Left renal cortex interstitium (tissue), 4 donors: ENCODE measurements around the gene KPNA4. TPM values are rescaled to one million over a fixed set of nuclear protein-coding genes. Genes with fewer than 3 reads are reported as not detected.

Source experiments
- DNase-seq, 4 donors: peaks; one replicate each; pipeline ENCODE4 v3.0.0-alpha.2; 2013; ENCODE audit warnings: low read depth in 4 of 4, low spot score in 2 of 4, missing footprints in 1 of 4
- polyA plus RNA-seq, 4 donors: library from polyadenylated mRNA; unstranded; fragments of 120-200 nt; gene quantifications; one replicate each; pipeline ENCODE4 v1.2.1, GENCODE V29; 2013; ENCODE audit not compliant: insufficient read length in 4 of 4

The KPNA4 gene
- polyA plus RNA-seq, 4 donors: 69.1 to 84.1 (median 72.8) TPM

DNA sequence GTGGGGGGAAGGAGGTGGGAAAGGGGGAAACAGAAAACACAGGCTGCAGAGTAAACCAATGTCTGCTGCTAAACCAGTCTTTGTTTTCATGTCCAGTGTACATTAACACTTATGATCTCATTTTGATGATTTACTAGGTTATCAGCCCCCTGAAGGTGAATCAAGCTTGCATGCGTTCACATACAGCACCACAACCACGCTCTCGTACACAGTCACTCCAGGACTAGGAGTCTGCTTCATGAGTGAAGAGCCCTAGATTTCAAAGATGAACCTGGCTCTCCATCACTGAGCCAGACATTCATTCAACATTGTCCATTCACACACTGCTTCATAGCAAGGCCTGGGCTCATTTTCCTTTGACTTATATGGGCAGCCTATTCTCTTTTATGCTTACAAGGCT lies 64.0 kb downstream of the KPNA4 start:
- no peak for DNase-seq

DNA sequence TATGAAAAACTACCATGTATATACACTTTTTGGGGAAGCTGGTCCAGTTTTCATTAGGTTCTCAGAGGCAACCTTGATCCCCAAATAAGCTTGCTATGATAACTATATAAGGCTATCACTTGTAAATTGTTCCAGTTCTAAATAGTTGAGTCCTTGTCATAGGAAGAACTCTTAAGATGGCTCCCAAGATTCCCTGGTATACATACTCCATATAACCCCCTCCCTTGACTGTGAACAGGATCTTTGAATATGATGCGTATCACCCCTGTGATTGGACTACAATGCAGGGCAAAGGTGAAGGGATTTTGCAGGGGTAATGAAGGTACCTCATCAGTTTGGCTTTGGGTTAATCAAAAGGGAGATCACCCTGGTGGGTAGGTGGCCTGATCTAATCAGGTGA lies 67.2 kb downstream of the KPNA4 start:
- DNase-seq: no peak

DNA sequence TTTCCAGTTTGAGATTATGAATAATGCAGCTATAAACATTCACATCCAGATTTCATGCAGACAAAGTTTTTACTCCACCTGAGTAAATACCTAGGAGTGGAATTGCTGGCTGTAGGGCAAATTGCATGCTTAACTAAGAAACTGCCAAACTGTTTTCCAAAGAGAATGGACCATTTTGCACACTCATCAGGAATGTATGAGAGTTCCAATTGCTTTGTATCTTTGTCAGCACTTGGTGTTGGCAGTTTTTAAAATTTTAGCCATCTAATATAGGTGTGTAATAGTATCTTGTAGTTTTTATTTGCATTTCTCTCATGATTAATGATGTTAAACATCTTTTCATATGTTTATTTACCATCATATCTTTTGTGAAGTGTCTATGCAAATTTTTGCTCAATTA lies 75.2 kb downstream of the KPNA4 start:
- no peak for DNase-seq

DNA sequence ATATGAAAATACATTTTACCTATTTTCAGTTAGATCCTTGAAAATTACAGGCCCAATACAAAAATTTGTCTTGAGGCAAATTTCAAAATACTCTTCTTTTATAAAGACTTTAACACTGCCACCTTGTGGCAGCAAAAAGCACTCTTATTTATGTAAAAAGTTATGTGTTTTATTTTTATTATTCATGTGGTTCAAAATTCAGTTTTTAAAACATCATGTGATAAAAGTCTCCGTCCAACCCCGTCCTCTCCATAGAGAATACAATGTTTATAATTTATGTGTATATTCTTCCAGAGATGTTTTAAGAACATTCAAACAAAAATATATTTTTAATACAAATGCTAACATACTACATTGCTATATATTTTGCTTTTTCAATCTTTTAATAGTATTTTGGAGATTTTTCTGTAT lies 78.9 kb downstream of the KPNA4 start:
- DNase-seq: peak in 2 of 4 donors; percentile 10 to 15

DNA sequence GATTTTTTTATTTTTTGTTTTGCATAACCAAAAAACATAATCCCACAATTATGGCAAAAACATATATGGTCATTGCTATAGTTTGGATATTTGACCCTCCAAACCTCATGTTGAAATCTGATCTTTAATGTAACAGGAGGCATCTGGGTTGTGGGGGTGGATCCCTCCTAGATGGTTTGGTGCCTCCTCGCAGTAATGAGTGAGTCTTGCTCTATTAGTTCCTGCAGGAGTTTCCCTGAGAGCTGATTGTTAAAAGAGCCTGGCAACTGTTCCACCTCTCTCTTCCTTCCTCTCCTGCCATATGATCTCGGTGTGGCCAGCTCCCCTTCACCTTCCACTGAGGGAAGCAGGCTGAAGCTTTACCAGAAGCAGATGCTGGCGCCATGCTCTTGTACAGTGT lies 82.6 kb downstream of the KPNA4 start:
- DNase-seq: no peak

DNA sequence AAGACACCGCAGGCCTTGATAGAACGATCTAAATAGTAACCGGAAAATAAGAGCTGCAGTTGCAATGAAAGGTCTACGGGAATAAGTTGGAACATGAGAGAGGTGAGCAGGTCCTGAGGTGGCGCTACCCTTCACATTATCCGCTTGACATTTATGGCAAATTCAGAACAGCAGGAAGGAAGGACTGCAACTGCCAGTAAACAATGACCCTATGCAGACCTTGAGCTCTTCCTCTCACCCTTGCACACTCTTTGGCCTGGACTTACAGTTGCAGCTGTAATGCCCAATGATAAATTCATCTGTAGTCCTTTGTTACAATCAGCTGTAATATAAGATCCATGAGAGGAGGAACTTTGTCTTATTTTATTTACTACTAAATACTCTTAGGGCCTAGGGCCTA lies 83.5 kb downstream of the KPNA4 start:
- DNase-seq: no peak

DNA sequence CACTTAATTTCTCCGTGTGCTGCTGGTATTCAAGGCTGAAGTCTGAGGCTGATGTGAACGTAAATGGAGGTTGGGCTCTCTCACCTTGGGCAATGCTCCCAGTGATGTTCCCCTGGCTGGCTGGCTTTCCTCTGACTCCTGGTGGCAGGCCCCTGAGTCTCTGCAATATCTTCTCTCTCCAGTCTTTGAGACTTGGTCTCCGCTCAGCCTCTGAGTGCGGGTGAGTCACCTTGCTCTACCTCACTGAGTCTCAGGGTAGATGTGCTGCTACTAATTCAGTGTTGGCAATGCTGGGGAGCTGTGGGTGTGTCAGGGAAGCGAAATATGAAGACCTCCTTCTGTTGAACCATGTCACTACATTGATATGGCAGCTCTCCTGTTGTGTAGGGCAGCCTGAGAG lies 84.4 kb downstream of the KPNA4 start:
- DNase-seq: no peak

DNA sequence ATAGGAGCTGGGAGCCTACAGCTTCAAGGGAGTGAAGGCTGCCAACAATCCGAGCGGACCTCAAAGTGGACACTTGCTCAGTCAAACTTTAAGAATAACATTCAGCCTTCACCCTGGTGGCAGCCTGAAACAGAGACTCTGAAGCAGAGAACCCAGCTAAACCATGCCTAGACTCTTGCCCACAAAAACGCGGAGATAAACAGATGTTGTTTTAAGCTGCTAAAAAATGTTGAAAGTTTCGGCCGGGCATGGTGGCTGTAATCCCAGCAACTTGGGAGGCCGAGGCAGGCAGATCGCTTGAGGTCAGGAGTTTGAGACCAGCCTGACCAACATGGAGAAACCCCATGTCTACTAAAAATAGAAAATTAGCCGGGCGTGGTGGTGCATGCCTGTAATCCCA lies 86.0 kb downstream of the KPNA4 start:
- no peak for DNase-seq

DNA sequence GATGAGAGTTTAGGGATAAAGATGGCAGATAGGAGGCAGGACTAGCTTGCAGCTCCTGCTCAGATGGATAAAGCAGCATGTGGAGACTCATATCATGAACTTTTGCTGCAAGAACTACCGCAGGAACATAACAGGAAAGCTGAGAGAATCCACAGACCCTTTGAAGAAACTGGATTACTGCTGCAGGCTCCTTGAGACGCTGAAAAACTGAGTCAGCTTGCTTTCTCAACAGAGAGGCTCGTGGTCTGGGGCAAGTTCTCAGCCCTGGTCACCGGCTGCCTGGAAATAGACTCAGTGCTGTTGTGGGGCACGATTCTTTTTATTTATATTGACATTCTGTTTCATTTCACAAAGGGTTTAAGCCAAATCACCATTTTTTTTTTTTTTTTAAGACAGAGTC lies 87.0 kb downstream of the KPNA4 start:
- no peak for DNase-seq

DNA sequence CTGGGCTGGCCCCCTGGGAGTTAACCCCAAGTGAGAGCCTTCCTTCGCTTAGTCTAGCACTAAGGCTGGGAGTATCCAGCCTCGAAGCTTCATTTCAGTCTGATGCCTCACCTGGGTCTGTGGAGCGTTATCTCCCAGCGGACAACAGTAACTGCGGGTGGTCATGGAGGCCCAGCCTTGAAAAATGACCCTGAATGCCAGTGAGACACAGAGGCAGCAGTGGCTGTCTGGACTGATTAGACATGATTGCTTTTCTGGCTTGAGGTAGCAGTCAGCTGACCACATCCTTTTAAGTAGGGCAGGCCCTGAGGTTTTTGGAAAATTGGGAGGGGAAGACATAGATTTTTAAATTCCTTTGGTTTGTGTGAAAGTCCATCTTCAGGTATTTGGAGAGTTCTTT lies 87.6 kb downstream of the KPNA4 start:
- DNase-seq: no peak

DNA sequence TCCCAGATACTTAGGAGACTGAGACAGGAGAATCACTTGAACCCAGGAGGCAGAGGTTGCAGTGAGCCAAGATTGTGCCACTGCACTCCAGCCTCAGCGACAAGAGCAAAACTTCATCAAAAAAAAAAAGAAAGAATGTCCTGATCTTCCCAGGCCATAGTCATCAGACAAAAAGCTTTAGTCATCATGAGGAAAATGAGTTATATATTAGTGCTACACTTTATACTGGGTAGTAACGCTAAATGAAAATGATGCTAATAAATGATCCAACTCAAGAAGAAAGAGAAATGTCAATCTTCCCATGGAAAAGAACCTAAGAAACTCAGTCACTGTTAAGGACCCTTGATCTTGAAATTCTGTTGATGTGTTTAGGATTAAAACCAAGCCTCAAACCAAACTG lies 89.5 kb downstream of the KPNA4 start:
- DNase-seq: no peak

DNA sequence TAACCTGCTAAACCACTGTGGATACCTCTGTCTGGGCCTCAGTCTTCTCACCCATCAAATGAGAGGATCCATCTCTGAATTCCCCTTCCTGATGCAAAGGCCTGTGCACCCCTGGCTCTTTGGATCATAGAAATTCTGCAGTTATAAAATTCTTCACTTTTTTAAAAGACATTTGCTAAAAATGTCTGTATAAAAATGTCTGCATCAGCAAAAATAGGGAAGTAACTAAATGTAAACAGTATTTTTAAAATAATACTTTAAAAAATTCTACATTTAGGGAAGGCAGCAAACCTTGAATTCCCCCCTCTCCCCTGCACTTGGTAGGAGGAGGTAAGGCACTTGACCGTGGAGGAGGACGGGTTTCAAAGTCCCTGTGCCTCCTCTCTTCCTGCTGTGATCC lies 90.2 kb downstream of the KPNA4 start:
- no peak for DNase-seq

DNA sequence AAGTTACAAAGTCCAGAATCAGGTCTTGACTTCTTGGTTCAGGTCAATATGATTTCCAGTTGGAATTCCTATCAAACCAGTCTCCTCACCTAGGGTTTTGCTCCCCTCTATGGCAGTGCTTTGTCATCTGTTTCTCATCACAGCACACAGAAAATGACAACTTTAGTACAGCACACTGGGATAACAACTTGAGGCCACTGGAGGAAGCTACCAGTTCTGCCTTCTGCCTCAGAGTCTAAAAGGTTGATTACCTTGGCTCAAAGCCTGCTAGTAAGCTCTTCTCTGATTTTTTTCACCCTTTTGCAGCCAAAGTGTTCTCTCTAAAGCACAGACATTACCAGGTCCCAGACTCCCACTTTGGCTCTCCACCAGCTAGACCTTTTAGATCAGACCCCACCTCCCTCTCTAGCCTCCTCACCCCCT lies 90.9 kb downstream of the KPNA4 start:
- DNase-seq: peak in 1 of 4 donors; percentile 15

DNA sequence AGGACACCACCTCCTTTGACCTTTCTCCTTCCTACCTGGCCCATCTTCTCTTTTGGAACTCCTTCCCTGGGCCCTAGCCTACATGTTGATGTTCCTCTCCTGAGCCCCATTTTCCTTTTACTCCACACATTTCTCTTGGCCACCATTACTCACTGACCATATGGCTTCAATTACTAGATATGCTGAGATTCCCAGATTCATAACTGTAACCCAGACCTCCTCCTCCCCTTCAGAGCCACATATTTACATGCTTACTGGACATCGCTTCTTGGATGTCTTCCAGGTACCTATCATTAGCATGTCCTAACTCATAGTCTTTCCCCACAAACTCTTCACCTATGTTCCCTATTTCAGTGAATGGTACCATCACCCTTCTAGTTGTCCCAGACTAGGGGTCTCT lies 91.4 kb downstream of the KPNA4 start:
- no peak for DNase-seq

DNA sequence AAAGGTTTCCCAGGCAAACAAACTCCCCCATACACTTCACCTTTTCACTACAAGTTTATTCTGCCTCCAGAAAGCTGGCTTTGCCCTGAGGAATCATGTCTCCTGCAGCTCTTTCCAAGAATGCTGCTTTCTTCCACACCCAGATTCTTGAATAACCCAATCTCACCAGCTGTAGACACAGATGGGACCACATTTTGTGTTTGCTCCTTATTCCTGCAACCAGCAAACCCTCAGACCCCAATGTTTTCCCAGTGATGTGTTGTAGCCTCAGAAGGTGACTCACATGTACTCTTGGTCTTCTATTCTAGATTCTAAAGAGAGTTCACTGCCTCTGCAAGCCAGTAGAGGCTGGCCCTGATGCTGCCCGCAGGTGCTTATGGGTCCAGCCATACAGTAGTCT lies 92.2 kb downstream of the KPNA4 start:
- DNase-seq: no peak

DNA sequence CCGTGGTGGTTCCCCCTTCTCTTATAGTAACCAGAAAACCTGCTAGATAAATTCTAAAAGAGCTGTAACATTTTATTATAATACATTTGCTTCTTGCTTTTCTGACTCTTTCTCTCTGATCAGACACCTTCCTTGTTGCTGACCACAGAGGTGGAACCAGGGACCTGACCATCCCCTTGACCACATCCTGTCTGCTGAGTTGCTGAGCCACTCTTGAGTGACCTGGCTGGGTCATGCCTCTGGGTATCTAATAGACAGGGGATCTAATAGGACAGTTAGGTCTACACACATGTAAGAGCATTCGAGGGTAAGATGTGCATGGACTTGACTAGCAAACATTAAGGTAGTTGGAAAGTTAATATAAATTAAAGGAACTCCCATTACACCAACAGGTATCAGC lies 93.0 kb downstream of the KPNA4 start:
- DNase-seq: no peak

DNA sequence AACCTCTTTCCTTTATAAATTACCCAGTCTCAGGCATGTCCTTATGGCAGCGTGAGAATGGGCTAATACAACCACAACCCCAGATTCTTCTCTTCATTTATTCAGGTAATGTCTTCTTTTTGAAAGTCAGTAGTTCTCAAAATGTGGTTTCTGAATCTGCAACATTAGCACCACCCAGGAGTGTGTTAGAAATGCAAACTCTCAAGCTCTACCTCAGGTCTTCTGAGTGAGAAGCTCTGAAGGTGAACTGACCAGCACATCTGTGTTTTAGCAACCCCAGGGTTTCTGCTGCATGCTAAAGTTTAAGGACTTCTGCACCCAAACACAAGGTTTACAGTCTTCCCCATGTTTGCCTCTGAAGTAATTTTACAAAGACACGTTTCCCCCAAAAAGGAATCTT lies 93.5 kb downstream of the KPNA4 start:
- no peak for DNase-seq

DNA sequence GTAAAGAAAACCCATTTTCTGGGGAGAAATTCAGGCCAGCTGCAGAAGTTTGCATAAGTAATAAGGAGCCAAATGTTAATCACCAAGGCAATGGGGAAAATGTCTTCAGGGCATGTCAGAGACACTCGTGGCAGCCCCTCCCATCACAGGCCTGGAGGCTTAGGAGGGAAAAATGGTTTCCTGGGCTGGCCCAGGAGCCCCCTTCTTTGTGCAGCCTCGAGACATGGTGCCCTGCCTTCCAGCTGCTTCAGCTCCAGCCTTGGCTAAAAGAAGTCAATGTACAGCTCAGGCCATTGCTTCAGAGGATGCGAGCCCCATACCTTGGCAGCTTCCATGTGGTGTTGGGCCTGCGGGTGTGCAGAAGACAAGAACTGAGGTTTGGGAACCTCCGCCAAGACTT lies 95.2 kb downstream of the KPNA4 start:
- no peak for DNase-seq

DNA sequence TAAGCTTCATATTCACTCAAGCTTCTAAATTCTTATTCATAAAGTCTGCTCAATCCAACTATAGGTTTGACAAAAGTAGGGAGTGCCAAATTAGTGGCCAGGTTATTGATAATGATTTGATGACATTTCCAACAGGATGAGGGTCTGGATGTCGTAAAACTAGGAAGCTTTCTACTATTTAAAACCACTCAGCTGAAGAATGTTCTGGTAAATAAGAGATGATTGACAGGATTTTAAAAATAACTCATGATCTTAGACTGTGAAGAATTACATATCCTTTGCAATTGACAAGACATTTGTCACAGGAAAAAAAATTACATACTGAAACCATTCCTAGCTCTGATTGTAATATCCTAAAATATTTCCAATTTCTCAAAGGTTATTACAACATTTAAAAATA lies 100.4 kb downstream of the KPNA4 start:
- DNase-seq: no peak

DNA sequence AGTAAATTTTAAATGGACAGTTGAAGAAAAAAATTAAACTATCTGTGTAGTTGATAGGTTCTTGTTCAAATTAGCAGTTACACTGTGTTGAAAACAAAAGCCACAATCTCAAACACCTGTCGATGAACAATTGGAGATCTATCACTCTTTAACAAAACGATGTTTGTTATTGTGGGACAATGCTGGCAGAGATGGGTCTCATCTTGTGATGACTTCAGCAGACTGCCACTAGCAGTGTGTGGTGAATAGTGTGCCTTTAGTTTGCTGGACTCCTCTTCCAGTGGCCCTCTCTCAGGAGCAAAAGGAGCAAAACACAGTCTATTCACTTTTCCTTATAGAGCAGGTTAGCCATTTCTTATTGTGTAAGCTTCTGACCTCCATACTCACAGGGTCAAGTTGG lies 101.0 kb downstream of the KPNA4 start:
- no peak for DNase-seq

DNA sequence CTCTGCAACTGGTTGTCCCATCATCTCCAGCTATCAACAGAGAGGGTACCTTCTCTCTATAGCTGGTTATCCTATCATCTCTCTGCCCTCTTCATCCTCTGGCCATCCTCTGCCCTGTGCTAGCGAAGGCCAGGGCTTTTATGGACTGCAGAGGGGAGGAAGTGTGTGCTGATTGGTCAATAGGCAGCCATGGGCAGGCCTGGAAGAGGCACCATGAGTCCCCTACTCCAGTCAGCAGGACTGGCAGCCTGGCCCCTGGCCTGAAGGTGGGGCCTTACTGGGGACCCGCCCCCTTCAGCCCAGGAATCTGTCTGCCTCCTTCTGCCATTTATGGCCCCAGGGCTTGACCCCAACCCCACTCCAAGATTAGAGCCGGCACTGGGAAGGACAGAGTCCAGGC lies 105.3 kb downstream of the KPNA4 start:
- no peak for DNase-seq

DNA sequence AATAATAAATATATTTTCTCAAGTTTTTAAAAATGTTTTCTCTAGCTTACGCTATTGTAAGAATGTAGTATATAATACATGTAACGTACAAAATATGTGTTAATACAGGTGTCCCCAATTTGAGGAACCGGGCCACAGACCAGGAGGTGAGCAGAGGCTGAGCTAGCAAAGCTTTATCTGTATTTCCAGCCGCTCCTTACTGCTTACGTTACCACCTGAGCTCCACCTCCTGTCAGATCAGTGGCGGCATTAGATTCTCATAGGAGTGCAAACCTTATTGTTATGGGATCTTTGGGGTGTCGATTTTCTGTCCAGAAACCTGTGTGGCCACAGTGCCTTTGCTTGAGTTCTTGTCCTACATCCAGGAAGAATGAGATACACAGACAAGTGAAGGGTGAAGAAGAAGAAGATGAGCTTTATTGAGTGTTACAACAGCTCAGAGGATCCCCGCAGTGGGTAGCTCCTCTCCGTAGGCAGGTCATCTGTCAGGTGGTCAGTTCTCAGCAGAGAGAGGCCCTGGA lies 105.9 kb downstream of the KPNA4 start:
- no peak for DNase-seq

DNA sequence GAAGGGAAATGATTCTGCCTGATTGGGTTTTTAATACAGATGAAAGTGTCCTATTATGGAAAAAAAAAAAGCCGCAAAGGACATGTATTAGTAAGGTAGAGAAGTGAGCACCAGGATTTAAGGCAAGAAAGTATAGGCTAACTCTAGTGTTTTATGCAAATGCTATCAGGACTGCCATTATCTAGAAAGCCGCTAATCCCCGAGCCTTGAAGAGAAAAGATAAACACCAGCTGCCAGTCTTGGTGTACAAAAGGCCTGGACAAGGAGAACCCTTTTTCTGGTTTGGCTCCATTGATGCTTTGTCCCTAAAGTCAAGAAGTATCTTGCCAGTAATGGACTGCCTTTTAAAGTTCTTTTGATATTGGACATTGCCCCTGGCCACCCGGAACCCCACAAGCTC lies 107.2 kb downstream of the KPNA4 start:
- DNase-seq: no peak

DNA sequence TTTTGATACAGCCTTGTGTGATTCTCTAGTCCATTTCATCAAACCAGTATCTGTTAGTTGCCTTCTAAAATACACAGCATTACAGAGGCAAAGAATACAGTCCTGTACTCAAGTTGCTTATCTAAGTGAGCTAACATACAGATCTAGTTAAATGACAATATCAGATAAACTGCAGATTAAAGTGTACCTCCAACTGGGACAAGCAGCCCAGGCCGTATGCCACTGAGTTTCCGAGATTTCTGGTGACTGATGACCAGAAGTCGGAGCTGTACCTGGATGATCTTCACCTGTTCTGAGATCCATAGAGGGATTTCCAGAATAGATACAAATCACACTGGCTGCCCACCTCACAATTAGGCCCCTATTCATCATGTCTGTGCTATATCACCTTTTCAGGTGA lies 109.5 kb downstream of the KPNA4 start:
- DNase-seq: no peak
